Activated CD4-positive, CD25-positive, alpha-beta regulatory T cell treated with anti-CD3 and anti-CD28 coated beads, Interleukin-2, amount 50 U/mL, for 24 hours (primary cell): ENCODE measurements around the gene ECHS1.

Experiments used
- ATAC-seq, 2 donors: fragments of 150-1000 bp; cut with Tn5 transposase; one replicate each; pipeline ENCODE4 v1.10.0; 2021; ENCODE audit warnings: mild to moderate bottlenecking in 1 of 2, moderate library complexity in 1 of 2

Gene ECHS1

DNA sequence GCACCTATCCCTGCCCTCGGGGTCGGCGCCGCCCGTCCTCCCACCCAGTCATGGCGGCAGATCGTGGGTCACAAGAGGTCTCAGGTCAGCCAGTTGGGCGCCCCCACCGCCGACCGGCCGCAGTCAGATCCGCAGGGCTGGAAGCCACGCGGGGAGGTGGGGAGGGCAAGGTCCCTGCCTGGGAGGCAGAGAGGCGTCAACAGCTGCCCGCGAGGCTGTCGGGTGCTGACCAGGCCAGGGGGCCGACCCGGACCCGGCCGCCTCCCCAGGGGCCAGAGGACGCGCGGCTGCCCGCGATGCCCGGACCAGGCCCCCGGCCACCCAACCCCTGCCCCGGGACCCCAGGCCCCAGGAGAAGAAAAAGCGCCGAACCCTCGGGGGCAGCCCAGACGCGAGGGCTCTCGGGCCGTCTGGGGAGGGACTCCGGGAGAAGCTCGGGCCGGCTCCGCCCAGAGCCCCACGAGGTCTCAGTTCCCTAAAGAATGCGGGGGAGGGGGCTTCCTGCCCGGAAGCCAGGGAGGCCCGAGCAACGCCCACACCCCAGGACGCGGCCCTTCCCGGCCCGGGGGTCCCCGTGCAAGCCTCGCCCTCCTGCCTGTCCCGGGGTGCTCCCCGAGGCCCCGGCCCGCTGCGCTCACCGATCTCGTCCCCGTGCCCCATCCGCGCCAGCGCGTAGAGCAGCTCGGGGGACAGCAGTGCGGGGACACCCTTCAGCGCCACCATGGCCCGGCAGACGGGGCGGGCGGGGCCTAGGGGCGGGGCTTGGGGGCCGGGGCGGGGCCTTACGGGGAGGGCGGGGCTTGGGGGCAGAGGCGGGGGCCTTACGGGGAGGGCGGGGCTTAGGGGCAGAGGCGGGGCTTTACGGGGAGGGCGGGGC lies 15.6 kb downstream of the ECHS1 start, which contains the start of gene FUOM:
FUOM (minus strand) TSS at position 735 of the 877 bp plus-strand sequence; CDS start at position 723, 12 bp downstream.
- peak; percentile 82 to 86 for ATAC-seq

DNA sequence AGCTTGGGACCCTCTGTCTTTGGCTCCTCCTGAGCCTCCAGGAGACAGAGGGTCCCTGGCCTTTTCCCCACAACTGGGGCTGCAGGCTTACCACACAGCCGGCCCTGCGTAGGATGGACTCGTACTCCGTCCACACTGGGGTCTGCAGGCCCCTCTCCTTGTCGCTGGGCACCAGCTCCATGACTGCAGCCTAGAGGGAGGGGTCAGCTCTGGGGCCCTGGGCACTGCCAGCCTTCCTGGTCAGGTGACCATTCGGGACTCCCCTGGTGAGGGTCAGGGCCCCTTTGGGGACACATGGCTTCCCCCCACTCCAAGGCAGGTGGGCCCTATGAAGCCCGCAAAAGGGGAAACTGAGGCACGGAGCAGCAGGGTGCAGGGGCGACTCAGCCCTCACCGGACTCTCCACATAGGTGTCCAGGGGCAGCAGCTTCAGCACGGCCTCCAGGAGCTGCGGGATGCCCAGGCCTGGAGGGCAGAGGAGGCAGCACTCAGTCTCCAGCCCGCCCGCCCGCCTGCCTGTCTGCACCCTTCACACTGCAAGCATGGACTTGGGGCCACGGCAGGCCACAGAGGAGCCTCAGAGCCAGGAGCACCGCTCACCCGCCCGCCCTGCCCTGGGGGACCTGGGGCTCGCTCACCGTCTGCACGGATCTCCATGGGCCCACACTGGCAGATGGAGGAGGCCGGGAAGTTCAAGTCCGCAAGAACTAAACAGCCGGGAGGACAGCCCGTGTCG lies 16.4 kb downstream of the ECHS1 start:
- peak in 1 of 2 donors; percentile 4 for ATAC-seq

DNA sequence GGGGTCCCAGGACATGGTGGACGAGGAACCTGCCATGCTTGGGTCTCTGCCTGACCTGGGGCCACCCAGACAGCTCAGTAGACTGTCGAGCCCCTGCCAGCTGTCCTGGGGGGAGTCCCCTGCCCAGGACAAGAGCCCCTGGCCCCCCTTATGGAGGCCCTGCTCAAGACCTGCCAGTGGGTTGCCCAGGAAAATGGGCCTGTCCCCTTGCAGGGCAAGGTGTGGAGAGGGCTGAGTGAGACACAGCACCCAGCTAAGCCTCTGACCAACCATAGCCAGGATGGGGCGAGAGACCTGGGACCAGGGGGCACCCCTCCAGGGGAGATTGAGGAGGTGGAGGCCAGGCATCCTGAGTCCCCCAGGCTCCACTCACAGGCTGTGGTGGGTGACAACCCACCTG lies 17.2 kb downstream of the ECHS1 start:
- no peak for ATAC-seq

DNA sequence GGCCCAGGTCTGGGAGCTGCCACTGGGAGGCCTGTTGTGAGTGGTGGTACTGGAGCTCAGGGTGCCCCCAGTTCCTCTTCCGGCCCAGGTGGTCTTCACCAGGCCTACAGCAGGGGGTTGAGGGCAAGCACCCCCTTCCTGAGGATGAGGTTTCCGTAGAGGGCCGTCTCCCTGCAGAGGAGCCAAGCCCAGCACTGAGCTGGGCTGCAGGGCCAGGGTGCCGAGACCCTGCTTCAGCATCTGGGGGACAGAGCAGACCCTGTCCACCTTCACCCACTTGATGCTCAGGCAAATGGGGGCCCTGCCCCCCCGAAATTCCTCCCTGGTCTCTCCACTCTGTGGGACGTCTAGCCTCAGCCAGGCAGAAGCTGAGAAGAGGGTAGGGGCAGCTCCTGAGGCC lies 17.9 kb downstream of the ECHS1 start:
- no peak for ATAC-seq

DNA sequence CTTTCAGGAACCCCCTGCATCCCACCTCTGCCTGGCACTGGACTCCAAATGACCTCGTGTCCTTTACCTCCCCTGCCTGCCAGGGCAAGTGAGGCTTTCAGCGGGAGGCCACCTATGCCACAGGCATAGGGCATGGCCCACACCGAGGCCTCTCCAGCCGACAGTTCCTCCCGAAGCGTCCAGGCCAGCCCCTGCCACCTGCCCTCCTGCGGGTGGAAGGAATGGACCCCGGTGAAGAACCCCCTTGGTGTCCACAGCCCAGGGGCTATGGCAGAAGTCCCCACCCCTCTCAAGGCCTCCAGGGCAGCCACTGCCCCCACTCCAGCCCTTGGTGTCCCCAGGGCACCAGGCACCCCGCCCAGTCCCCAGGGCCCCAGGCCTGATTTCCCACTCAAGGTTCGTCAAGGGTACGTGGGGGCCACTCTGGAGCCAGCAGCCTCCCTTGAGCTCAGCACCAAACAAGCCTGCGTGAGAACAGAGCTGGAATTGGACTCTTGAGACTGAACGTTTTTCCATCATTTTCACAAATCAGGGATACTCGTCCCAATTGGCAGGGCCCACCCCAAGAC lies 18.4 kb downstream of the ECHS1 start:
- no peak for ATAC-seq

DNA sequence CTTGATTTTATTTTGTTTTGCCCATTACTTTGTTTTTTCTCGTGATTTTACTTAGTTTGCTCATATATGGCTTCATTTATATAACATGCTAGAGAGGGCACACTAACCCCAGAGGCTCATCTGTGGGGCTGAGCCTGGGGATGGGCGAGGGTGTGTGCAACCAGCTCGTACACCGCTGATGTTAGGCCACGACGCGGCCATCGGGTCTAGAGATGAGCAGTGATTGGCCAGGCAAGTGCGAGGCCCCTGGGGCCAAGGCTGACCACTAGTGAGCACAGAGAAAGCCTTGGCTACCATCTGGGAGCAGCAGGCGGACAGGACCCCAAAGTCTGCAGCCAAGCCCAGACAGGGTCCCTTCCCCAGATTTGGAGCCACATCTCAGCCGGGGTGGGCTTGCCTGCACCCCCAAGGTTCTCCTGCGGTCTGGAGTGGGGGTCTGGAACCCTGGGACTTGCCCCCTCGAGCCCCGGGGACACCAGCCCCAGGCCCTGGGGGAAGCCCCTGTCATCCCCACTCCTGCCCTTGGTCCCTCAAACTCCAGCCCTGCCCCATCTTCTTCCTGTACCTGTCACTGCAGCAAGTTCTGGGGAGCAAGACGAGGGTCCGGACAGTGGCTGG lies 19.1 kb downstream of the ECHS1 start:
- ATAC-seq, result no peak

DNA sequence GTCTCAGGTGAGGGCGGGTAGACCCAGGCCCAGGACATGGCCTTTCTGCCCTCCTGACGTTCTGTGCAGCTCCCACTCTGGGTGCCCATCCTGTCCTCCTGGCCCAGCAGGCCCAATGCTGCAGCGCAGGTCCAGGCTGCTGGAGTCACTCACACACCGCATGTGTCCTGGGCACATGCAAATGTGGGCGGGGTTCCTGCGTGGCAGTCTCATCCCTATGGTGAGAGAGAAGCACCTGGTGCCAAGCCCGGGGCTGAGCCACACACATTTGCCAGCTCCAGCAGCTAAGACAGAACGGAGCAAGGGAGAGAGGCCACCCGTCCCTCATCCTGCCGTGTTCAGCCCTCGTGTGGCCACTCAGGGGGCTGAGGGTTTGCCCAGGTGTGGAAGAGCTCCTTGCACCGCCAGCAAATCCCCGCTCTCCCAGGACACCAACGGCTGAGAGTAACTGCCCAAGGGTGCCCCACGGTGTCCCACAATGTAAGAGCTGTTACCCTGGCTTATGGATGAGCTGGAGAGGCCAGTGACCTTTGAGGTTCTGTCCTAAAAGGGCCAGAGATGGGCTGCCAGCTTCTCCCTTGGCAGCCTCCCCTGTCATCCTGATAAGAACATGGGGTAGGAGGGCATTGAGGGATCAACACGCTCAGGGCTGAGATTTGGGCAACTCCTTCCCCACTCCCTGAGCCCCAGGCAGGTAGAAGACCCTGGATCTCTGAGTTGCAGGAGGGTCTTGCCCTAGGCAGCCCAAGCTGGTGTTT lies 19.8 kb downstream of the ECHS1 start:
- no peak for ATAC-seq

DNA sequence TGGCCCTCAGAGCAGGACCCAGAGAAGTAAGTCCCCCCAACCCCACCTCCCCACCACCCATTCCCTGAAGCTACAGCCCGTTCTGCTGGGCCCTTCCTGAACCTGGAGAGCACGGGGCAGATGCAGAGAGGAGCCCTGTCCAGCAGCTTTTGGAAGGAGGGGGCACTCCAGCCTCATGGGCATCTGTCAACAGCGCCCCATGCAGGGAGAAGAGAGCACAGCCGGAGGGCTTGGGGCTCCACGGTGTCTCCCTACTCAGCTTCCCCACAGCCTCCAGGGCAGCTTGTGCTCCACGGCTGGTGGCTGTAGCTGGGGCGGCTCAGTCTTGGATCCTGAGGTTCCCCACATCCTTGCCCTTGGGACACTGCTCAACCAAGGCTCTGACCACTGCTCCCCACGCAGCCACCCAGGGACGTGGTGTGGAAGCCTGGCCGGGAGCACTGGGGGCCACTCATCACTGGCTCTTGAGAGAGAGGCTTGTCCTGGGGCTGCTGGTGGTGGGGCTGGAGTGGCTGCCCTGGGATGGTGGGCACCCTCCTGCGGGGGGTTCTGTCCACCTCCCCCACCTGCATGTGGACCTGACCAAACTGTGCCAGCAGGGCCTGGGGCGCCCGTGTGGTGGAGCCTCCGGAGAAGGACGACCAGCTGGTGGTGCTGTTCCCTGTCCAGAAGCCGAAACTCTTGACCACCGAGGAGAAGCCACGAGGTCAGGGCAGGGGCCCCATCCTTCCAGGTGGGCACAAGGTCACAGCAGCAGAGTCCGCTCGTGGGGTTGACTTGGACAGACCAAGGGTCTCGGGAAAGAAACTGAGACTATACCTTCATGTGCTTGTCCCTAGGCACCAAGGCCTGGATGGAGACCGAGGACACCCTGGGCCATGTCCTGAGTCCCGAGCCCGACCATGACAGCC lies 21.5 kb downstream of the ECHS1 start:
- no peak for ATAC-seq

DNA sequence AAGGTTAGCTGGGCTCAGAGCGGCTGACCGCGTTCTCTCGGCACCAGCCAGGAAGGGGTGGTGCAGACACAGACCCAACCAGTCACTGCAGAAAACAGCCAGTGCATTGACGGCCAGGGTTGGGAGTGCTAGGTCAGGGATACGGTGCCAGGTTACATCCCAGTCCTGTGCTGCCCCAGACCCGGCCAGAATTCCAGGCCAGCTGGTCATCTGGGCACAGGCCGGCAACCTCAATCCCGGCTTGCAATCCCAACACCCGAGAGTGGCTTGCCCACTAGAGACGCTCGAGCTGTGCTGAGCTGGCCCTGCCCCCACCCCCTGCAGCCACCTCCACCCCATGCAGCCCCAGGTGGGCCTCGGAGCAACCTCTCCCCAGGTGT lies 22.2 kb downstream of the ECHS1 start:
- ATAC-seq, result no peak

DNA sequence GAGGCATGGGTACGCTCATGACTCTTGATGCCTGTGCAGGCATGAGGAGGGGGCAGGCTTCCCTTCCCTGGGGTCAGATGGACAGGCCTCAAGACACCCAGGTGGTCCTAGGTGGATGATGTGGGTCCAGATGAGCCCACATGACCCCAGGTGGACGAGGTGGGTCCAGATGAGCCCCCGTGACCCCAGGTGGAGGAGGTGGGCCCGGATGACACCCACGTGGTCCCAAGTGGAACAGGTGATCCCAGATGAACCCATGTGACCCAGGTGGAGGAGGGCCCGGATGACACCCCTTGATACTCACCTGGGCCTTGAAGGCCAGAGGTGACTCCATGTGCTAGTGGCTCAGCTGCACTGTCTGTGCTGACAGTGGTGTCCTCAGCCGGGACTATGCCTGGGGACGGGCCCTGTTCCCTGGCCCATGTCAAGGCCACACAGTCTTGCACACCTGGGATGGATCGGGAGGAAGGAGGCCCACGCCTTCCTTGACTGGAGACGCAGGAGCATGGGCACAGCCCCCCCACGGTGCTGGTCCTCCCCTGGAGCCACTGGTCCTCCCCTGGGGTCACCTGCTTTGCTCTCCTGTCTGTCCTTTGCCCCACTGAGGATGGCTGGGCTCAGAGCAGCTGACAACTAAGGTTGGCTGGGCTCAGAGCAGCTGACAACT lies 22.7 kb downstream of the ECHS1 start:
- ATAC-seq, result no peak

DNA sequence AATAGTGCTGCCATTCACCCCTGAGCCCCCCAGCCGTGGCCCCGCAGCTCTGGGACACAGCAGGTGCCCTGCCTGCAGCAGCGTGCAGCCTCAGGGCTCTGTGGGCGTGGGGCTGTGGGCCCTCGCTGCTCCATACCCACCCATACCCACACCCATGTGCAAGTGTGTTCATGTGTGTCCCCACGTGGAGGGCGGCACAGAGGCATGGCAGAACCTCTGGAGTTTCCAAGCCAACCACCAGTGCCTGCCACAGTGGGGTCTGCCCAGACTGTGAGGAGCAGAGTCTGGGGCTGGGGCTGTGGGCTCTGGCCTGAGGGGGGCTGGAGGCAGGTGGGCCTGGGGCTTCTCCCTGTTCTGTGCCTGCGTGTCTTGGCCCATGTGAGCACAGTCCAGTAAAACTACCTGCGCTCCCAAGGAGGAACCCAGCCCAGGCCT lies 23.6 kb downstream of the ECHS1 start:
- no peak for ATAC-seq

DNA sequence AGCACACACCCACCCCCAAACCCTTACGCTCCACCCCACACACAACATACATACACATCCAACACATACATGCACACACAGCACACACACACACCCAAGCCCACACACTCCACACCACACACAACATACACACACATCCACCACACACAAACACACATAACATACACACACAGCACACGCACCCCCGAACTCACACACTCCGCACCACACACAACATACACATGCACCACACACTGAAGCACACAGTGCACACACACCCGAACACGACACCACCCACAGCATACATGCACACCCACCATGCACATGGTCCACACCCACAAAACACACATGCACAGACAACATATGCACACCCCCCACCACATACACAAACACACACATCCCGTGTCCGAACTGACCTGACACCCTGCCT lies 24.0 kb downstream of the ECHS1 start:
- ATAC-seq, result no peak

DNA sequence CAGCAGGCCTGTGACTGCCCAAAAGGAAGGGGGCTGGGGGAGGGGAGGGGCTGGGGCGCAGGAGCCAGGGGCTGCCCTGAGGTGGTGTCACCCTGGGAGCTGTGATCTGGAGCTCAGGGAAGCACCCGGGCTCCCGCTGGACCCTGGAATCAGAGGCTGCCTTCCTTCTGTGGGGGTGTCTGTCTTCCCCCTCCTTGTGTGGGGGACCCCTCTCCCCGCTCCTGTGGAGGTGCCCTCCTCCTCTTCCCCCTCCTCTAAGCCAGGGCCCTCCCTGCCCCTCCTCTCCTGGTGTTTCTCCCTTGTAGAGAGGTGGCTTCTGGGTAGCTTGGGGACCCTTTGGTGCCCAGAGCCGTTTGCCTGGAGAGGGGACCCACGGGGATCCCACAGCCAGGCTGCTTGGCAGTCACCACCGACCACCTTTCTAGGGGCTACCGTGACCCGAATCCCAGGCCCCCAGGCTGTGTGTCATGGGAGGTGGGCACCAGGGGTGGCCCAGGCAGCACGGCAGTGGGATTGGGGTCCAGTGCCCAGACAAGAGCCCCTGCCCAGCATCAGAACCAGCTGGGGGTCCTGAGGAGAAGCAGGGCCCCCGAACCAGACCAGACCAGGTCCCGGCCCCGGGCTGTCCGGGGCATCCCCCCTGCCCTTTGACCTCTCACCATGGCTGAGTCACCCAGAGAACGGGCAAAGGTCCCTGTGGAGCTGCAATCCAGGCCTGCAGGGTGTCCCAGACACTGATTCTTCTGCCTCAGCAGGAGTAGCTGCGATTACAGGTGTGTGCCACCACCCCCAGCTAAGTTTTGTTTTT lies 25.2 kb downstream of the ECHS1 start:
- no peak for ATAC-seq

DNA sequence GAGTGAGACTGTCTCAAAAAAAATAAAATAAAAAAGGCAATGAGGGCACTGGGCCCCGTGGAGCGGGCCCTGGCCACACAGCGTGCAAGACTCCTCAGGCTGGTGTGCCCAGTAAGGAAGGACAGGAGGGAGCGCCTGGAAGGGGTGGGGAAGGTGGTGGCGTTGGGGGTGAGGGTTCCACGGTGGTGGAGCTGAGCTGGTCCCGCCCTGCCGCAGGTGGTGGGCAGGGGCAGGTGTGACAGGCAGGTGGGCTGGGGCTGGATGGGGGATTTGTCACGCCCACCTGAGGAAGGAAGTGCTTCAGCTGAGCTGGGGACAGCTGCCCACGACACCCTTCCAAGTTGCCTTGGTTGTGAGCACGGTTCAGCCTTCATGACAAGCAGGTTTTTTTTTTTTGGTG lies 26.7 kb downstream of the ECHS1 start:
- no peak for ATAC-seq

DNA sequence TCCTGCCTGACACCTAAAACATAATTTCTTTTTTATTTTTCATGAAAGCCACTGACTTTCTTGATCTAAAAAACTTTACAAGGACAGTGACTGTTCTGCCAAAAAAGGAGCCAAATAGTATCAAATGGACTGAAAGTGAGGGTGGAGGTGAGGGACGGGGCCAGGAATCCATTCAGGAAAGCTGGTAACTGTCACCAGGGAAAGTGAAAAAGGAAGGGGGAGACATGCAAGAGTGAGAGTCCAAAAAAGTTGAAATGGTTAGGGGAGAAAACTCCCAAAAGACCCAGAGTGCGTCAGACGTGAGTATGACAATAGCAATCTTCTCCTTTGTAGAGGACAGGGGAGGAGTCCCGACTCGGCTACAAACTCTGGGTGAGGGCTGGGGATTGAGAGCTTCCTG lies 28.9 kb downstream of the ECHS1 start:
- ATAC-seq, result no peak

DNA sequence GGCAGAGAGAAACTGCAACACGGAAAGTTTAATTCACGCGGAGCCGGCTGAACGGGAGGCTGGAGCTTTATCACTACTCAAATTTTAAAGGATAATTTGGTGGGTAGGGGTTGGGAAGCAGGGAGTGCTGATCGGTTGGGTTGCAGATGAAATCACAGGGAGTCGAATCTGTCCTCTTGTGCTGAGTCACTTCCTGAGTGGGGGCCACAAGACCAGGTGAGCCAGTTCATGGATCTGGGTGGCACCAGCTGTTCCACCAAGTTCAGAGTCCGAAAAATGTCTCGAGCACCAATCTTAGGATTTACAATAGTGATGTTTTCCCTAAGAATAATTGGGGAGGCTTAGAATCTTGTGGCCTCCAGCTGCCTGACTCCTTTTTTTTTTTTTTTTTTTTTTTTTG lies 29.6 kb downstream of the ECHS1 start:
- ATAC-seq, result no peak

DNA sequence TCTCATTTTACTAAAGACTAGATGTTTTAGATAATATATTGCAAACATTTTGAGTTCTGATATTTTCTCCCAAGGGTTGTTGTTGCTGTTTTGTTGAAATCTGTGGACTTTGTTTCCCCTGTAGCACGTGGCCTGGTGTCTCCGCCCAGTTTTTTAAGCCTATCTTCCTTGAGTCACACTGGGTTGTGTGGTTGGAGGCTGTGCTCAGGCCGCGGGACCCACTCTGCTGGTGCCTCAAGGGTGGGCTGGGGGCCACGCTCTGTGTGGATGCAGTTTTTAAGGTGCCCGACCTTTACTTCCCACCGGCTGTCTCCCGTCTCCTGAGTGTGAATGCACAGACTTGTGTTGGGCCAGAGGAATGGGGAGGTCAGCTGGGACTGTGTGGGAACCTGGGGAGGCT lies 30.2 kb downstream of the ECHS1 start:
- no peak for ATAC-seq

DNA sequence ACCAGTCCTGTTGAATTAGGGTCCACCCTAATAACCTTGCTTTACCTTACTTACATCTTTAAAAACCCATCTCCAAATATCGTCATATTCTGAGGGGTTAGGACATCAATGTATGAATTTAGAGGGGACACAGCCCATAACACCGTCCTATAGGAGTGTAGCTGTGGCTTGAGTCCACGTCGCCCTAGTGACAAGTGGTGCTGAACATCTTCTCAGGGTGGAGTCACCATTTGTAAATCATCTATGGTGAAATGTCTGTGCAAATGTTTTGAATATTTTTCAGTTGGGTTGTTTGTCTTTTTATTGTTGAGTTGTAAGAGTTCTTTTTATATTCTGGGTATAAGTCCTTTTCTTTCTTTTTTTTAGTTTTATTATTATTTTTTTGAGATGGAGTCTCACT lies 31.2 kb downstream of the ECHS1 start:
- no peak for ATAC-seq

DNA sequence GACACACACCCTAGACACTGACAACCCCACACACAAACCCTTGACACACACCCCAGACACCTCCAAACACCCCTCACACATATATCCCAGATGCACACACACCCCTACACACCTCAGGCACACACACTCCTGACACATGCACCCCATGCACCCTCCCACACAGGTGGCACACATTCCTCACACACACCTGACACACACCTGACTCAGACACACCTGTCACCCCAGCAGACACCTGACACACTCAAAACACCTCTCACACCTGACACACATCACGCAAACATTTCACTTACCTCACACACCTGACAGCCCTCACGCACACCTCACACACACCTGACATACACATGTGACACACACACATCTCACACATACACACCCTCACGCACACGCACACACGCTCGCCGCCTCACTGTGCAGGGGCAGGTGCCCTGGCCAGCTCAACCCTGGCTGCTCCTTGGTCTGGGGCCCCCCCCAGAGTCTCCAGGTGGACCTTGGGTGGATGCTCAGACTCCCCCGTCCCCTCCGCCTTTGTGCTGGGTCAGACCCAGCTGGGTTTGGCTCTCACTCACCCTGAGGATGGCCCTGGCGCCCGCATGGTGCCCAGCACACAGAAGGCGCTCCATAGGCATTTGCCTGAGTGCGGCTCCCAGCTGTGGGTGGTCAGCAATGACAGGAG lies 33.3 kb downstream of the ECHS1 start:
- ATAC-seq, result no peak
